HL-60 (cell line): ENCODE data around the gene TMEM37.

Experiments
- DNase-seq, 2 experiments: peaks; one replicate each; pipeline ENCODE4 v3.0.0-alpha.2; 2010 to 2020; ENCODE audit warnings: low read depth in 1 of 2, low spot score in 1 of 2
- H3K27ac ChIP-seq: fragments of 250-450 bp; sonication (Bioruptor Pico); replicated peaks from 2 replicates; pipeline ENCODE4 v1.5.1; 2020; ENCODE audit warnings: mild to moderate bottlenecking, moderate library complexity
- H3K27me3 ChIP-seq: fragments of 250-450 bp; sonication (Bioruptor Pico); 2 replicates; pipeline ENCODE4 v1.5.1; 2021; ENCODE audit warnings: mild to moderate bottlenecking, moderate library complexity; ENCODE audit not compliant: insufficient read depth, poor library complexity, severe bottlenecking
- H3K4me3 ChIP-seq: replicated peaks from 2 replicates; pipeline ENCODE4 v1.5.1; 2011; ENCODE audit warnings: mild to moderate bottlenecking, control low read depth, low read length; ENCODE audit not compliant: insufficient read depth
- GABPA ChIP-seq: IDR thresholded peaks from 2 replicates; pipeline ENCODE4 v1.6.1; 2012; ENCODE audit warnings: low read depth
- POLR2AphosphoS5 ChIP-seq: IDR thresholded peaks from 2 replicates; pipeline ENCODE4 v1.6.1; 2012; ENCODE audit warnings: low read depth
- SPI1 ChIP-seq: IDR thresholded peaks from 2 replicates; pipeline ENCODE4 v1.6.1; 2012; ENCODE audit warnings: low read depth, mild to moderate bottlenecking, borderline replicate concordance
- TF ChIP-seq, protein P1 (sequence below): IDR thresholded peaks from 2 replicates; pipeline ENCODE4 v1.6.1; 2012; ENCODE audit warnings: low read depth; ENCODE audit not compliant: insufficient replicate concordance
- TF ChIP-seq, protein P2 (sequence below): IDR thresholded peaks from one replicate; pipeline ENCODE4 v1.5.1; 2011; ENCODE audit warnings: low read length, control low read depth, inconsistent platforms; ENCODE audit not compliant: insufficient read depth

TMEM37 gene

DNA sequence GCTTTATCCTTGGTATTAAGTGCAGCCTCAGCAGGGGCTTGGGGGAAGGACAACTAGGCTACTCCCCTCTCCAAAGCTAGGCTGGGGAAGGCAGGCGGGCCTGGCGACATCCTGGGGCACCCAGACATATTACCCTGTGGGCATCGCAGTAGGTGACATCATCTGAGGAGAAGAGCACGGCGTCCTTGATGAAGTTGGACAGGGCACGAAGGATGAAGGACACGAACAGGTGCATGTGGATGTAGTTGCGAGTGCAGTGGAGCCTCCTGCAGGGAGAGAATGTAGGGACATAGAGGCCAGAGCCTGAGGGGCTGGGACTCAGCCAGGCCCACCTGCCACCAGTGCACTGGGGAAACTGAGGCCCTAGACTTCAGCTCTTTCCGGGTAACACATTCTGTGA, 32.3 kb downstream of the TMEM37 start:
- DNase-seq, result no peak
- Histone ChIP-seq H3K27me3 (no peaks in the 10 kb centered on the region), H3K27ac (no peak overlapping the region), H3K4me3 (no peak overlapping the region)
- TF ChIP-seq, protein P1, sequence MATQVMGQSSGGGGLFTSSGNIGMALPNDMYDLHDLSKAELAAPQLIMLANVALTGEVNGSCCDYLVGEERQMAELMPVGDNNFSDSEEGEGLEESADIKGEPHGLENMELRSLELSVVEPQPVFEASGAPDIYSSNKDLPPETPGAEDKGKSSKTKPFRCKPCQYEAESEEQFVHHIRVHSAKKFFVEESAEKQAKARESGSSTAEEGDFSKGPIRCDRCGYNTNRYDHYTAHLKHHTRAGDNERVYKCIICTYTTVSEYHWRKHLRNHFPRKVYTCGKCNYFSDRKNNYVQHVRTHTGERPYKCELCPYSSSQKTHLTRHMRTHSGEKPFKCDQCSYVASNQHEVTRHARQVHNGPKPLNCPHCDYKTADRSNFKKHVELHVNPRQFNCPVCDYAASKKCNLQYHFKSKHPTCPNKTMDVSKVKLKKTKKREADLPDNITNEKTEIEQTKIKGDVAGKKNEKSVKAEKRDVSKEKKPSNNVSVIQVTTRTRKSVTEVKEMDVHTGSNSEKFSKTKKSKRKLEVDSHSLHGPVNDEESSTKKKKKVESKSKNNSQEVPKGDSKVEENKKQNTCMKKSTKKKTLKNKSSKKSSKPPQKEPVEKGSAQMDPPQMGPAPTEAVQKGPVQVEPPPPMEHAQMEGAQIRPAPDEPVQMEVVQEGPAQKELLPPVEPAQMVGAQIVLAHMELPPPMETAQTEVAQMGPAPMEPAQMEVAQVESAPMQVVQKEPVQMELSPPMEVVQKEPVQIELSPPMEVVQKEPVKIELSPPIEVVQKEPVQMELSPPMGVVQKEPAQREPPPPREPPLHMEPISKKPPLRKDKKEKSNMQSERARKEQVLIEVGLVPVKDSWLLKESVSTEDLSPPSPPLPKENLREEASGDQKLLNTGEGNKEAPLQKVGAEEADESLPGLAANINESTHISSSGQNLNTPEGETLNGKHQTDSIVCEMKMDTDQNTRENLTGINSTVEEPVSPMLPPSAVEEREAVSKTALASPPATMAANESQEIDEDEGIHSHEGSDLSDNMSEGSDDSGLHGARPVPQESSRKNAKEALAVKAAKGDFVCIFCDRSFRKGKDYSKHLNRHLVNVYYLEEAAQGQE, result no peak
- TF ChIP-seq, protein P2, sequence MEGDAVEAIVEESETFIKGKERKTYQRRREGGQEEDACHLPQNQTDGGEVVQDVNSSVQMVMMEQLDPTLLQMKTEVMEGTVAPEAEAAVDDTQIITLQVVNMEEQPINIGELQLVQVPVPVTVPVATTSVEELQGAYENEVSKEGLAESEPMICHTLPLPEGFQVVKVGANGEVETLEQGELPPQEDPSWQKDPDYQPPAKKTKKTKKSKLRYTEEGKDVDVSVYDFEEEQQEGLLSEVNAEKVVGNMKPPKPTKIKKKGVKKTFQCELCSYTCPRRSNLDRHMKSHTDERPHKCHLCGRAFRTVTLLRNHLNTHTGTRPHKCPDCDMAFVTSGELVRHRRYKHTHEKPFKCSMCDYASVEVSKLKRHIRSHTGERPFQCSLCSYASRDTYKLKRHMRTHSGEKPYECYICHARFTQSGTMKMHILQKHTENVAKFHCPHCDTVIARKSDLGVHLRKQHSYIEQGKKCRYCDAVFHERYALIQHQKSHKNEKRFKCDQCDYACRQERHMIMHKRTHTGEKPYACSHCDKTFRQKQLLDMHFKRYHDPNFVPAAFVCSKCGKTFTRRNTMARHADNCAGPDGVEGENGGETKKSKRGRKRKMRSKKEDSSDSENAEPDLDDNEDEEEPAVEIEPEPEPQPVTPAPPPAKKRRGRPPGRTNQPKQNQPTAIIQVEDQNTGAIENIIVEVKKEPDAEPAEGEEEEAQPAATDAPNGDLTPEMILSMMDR, result no peak
- no peak for TF ChIP-seq GABPA
- TF ChIP-seq POLR2AphosphoS5, result no peak
- no peak for TF ChIP-seq SPI1

DNA sequence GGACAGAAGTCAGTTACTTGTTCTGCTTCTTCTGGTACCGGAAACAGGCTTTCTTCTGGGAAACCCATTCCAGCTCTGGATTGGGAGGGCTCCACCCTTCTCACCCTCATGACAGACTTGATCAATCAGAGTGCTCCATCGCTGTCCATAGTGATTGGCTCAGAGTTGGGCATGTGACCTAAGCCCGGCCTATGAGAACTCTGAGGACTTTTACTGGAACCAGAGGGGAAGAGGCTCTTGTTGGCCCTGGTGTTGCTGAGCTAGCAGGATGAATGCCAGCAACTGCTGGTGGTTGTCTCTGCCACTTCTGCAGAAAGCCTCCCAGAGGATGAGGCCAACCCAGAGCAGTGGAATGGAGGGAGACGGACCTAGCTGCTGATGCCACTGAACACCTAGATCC, 33.3 kb downstream of the TMEM37 start:
- H3K4me3 ChIP-seq, result no peak overlapping the region
- no peak for DNase-seq
- H3K27me3 ChIP-seq, result no peaks in the 10 kb centered on the region
- TF ChIP-seq GABPA (no peak), POLR2AphosphoS5 (no peak), SPI1 (no peak)
- TF ChIP-seq, protein P1, result no peak
- TF ChIP-seq, protein P2, result no peak
- H3K27ac ChIP-seq, result no peak overlapping the region

DNA sequence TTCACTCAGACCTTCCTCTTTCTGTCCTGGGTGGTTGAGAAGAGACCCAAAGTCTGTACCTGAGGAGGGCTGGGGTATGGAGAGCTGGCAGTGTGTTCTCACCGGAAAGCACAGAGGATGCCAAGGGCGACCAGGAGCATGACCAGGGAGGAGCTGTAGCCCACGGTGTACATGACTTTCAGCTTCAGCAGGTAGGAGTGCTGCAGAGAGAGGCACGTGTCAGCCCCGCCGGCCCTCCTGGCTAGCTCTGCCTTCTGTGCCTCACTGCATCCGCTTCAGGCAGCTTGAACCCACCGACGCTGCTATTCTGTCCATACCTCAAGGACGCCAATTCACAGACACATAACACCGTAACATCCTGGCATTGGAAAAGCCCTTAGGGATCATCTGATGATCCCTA, 34.0 kb downstream of the TMEM37 start:
- no peak overlapping the region for H3K4me3 ChIP-seq
- H3K27ac ChIP-seq, result no peak overlapping the region
- no peaks in the 10 kb centered on the region for H3K27me3 ChIP-seq
- no peak for DNase-seq
- TF ChIP-seq POLR2AphosphoS5 (no peak), GABPA (no peak), SPI1 (no peak)
- TF ChIP-seq, protein P1, result no peak
- TF ChIP-seq, protein P2, result no peak
